Measurements from ENCODE around the gene MTCH2. TPM values are rescaled to one million over a fixed set of nuclear protein-coding genes. Genes with fewer than 3 reads are reported as not detected.
"Not testable (repeated sequence)": the region's sequence is repeated elsewhere in the genome, so short reads cannot be mapped to it uniquely, and the experiment has no call there.

The MTCH2 gene
- 100 to 1,000 TPM in 3 of 4 donors, 10 to 100 TPM in 1; 98.2 to 117 (median 108) TPM for polyA plus RNA-seq (ENCODE audit: insufficient read length in 4 of 4)

DNA sequence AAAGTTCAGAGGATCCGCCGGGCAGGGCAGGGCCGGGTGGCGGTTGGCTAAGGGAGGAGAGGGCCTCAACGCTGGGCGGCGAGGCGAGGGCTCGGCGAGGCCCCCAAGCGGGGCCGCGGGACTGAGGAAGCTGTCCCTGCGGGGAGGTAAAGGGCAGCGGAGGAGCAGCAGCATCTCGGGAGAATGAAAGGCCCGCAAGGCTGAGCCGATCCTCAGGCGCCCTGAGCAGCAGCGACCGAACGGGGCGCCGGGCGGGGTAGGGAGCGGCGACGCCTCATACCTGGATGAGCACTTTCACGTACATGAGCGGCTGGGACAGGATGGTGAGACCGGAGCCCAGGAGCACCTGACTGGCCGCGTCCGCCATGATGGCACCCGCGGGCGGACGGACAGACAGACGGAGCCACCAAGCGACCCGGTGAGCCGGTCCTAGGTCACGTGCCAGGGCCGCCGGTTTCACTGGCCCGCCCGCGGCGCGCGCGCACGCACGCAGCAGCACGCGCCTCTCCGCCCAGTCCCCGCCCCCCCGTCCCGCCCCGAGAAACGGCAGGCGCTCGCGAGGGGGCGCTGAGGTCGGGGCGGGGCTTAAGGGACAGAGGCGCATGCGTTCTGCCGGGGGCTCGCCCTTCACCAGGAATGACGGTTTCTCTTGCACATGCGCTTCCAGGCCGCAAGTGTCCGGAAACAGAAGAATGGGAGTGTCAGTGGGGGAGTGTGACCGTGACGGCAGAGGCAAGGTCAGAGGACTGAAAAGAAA is at the start of gene MTCH2:
TSS of gene MTCH2 (minus strand) at position 461 of the 757 bp plus-strand sequence. CDS start at position 367, 94 bp downstream.
- peak; percentile 84 to 94 (median 94) for DNase-seq (ENCODE audit: low read depth in 4 of 4, low spot score in 2 of 4)

DNA sequence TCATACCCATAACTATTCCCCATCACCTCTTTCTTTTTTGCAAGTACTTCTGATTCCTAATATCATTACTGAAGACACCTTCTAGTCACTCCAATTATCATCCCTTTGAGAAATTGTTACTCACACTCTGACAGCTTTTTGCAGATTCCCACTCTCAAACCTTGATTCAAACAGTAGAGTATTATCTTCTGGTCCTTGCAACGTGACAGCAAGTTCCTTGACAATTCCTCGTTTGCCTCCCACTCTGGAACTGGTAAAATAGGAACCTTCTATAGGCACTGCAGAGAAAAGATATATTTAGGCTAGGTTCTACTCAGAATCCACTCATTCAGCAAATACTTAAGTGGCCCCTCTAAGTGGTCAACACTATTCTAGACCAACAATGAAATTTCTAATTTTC is 49.6 kb upstream of the MTCH2 start:
- DNase-seq (ENCODE audit: low read depth in 4 of 4, low spot score in 2 of 4), result no peak

DNA sequence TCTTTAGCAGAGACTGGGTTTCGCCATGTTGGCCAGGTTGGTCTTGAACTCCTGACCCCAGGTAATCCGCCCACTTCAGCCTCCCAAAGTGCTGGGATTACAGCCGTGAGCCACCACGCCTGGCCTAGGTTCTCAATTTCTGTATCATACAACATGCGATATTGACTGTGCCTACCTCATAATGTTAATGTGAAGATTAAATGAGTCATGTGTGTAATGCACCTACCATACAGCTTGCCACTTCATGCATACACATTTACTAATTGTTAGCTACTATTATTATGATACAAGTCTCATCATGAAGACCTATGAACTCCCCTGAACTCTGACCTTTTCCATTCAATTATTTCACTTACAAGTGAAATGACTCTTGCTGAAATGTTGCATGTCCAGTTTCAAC is 47.1 kb upstream of the MTCH2 start:
- DNase-seq (ENCODE audit: low read depth in 4 of 4, low spot score in 2 of 4), result no peak

DNA sequence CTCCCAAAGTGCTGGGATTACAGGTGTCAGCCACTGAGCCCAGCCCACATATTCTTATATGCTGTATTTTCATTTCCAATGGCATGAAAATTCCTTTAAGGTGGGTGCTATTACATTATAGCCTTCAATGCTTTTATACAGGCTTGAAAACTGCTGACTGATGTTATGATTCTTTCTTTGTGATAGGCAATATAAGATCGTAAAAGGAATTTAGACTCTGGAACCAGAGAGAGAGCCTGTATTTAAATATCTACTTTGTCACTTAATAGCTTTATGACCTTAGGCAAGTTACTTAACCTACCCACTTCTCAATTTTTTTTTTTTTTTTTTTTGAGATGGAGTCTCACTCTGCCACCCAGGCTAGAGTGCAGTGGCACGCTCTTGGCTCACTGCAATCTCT is 46.6 kb upstream of the MTCH2 start:
- no peak for DNase-seq (ENCODE audit: low read depth in 4 of 4, low spot score in 2 of 4)

DNA sequence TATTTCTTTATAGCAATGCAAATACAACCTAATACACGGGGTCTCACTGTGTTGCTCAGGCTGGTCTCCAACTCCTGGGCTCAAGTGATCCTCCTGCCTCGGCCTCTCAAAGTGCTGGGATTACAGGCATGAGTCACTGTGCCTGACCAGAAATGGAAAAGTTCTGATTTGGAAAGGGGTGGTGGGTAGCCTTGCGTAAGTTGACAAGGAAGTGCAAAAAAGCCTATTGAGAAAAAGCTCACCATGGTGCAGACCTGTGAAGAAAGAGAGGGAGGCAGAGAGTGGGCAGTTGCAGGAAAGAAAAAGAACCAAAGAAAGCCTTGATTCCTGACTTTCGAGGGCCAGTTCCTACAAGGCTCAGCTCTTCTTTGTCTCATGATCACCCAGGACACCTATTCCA is 45.8 kb upstream of the MTCH2 start:
- no peak for DNase-seq (ENCODE audit: low read depth in 4 of 4, low spot score in 2 of 4)

DNA sequence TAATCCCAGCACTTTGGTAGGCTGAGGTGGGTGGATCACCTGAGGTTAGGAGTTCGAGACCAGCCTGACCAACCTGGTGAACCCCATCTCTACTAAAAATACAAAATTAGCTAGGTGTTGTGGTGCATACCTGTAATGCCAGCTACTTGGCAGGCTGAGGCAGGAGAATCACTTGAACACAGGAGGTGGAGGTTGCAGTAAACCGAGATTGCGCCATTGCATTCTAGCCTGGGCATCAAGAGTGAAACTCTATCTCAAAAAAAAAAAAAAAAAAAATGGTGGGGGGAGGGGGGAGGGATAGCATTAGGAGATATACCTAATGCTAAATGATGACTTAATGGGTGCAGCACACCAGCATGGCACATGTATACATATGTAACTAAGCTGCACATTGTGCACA is 44.3 kb upstream of the MTCH2 start:
- DNase-seq (ENCODE audit: low read depth in 4 of 4, low spot score in 2 of 4), result not testable (repeated sequence)

DNA sequence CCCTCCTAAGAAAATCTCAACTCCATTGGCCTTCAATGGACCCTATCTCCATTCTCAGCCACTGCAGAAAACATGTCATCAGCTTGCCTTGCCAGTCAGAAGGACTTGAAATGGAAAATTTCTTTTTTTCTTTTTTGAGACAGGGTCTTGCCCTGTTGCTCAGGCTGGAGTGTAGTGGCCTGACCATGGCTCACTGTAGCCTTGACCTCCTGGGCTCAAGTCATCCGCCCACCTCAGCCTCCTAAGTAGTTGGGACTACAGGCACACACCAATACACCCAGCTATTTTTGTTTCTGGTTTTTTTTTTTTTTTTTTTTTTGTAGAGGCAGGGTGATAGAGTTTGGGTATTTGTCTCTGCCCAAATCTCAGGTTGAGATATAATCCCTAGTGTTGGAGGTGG is 43.8 kb upstream of the MTCH2 start:
- no peak for DNase-seq (ENCODE audit: low read depth in 4 of 4, low spot score in 2 of 4)

DNA sequence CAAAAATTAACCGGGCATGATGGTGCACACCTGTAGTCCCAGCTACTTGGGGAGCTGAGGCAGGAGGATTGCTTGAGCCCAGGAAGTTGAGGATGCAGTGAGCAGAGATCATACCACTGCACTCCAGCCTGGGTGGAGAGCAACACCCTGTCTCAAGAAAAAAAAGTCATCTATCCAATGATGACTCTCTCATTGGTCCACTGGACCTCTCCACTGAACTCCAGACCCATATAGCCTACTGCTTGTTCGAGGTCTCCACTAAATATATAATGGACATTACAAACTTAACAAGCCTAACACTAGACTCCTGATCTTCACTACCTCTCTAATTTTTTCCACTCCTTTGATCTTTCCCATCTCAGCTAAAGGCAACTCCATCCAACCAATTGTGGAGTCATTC is 33.5 kb upstream of the MTCH2 start:
- DNase-seq (ENCODE audit: low read depth in 4 of 4, low spot score in 2 of 4), result no peak

DNA sequence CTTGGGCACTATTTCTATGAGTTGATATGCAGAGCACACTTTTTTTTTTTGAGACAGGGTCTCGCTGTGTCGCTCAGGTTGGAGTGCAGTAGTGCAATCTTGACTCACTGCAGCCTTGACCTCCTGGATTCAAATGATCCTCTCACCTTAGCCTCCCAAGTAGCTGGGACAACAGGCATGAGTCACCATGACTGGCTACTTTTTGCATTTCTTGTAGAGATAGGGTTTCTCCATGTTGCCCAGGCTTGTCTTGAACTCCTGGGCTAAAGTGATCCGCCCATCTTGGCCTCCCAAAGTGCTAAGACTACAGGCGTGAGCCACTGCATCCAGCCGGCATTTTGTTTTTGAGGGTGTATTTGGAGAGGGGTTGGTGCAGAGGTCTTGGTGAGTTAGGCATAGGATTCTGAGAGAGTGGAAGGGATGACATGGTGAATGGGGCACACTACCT is 29.9 kb upstream of the MTCH2 start:
- DNase-seq (ENCODE audit: low read depth in 4 of 4, low spot score in 2 of 4), result no peak

DNA sequence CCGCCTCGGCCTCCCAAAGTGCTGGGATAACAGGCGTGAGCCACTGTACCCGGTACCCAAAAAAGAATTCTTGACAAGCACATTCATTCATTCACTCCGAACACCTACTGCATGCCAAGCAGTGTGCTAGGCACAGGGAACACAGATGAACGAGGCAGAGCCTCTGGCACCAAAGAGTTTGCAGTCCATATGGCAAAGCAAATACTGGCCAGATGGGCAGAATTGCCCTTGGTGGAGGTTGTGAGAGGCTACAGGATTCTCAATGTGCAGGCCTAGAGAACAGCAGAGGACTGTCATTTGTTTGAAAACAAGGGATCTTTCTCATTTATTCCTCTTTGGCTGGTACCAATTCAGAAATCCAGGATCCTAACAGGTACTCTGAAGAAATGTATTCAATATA is 27.5 kb upstream of the MTCH2 start:
- DNase-seq (ENCODE audit: low read depth in 4 of 4, low spot score in 2 of 4), result no peak

DNA sequence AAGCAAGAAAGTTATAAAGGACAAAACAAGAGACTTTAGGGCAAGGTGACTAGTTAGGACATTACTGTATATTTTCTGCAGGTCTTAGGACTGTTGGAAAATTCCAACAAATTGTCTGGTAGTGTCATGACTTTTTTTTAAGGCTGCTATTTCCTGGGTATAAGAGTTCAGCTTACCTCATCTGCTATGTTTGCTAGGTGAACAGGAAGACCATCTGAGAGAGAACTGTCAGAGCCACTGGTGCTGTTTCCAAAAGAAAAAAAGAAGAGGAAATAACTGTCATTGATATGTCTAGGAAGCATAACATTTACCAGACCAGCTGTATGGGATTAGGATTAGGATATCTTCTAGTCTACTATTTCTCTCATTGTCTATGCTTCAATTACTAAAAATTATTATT is 26.3 kb upstream of the MTCH2 start:
- DNase-seq (ENCODE audit: low read depth in 4 of 4, low spot score in 2 of 4), result no peak

DNA sequence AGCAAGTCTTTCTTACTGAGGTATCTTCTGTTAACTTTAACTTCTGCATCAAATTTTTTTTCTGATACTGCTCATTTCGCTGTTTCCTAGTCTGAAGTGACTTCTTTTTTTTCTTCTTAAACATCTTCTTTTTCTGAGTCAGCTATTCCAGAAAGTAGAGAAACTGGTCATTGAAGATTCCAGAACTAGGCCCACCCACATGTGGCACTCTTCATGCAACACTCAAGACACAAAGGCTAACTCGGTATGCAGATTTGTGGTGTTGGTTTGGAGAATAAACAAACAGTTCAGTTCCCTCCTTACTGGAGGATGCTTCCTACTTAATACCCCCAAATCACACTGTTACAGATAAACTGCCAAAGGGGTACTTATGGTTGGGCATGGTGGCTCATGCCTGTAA is 25.2 kb upstream of the MTCH2 start:
- DNase-seq (ENCODE audit: low read depth in 4 of 4, low spot score in 2 of 4), result no peak

DNA sequence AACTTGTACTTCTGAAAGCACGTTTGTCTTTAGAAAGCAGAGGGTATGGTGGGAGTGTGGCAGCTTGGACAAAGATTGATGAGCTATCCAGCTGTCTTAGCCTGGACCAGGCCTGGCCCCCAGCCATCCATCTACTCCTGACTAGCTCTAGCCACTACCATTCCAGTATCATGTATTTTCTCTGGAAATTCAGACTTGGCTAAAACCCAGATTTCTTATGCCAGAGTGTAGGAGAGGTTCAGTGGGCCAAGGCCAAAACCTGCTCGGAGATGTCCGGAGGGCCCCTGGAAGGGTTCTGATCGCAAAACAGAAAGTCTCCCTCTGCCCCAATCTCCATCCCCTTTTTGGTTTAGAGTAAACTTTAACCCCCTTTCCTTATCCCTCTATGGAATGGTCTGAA is 24.8 kb upstream of the MTCH2 start:
- DNase-seq (ENCODE audit: low read depth in 4 of 4, low spot score in 2 of 4), result peak in 1 of 4 donors; percentile 16

DNA sequence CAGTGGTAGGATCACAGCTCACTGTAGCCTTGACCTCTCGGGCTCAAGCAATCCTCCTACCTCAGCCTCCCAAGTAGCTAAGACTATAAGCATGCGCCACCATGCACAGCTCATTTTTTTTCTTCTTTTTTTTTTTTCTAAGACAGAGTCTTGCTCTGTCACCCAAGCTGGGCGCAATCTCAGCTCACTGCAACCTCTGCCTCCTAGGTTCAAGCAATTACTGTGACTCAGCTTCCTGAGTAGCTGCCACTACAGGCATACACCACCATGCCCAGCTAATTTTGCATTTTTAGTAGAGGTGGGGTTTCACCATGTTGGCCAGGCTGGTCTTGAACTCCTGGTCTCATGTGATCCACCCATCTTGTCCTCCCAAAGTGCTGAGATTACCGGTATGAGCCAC is 22.6 kb upstream of the MTCH2 start:
- not testable (repeated sequence) for DNase-seq (ENCODE audit: low read depth in 4 of 4, low spot score in 2 of 4)

DNA sequence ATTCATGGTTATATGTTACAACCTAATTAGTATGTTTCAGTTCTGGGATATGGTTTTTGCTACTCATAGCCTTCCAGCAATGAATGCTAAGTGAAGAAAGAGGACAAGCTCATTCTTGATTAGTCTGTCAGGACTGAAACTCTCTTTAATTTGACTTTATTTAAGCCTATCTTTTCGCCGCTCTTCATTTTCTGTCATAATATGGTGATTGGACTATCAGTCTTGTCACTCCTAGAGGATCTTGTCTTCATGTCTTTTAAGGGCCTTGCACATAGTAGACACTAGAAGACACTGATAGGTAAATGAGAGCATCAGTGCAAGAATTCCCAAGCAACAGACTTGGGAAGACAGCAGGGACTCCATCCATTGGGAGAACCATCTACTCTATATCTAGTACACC is 18.9 kb upstream of the MTCH2 start:
- no peak for DNase-seq (ENCODE audit: low read depth in 4 of 4, low spot score in 2 of 4)

DNA sequence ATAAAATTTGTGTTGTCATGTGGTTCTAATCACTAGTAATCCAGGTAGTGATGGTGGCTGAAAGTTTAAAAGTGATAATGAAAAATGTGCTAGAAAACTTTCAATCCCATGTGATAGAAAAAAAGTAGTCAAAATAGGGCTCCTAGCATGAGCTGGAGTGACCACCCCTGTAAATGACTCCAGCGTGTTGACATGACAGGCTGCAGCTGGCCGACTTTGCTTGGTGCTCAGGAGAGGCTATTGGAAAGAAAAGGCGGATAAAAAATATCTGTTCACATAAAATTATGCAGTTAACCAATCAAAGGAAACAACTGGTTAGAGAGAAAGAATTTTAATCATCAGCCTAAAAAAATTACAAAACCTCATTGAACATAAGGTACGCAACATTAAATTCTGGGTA is 16.9 kb upstream of the MTCH2 start:
- peak in 1 of 4 donors; percentile 36 for DNase-seq (ENCODE audit: low read depth in 4 of 4, low spot score in 2 of 4)

DNA sequence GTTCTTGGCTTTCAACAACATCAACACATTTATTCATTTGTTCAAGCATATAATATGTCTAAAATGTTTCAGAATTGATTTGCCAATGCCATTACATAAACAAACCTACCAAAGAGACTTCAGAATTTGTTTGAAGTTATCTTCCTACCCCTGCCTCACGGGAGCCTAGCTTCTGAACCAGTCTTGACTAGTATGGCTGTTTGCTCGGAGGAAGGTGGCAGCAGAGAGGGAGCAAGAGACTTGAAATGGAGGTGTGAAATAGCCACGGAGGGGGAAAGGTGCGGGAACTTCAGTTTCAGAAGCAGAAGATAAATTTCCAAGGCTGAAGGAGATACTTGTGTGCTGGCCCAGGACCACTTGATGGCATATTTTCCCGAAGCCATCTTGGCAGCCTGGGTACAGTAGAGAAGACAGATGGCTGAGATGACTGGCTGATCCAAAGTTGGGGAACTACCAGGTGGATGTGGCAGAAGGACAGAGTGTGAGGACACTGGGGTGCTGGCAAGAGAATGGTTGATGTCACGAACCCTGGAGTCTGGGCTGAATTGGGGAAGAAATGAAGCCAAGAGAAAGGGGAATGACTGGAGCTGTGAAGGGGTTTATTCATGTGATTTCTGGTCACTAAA is 14.0 kb upstream of the MTCH2 start:
- no peak for DNase-seq (ENCODE audit: low read depth in 4 of 4, low spot score in 2 of 4)

DNA sequence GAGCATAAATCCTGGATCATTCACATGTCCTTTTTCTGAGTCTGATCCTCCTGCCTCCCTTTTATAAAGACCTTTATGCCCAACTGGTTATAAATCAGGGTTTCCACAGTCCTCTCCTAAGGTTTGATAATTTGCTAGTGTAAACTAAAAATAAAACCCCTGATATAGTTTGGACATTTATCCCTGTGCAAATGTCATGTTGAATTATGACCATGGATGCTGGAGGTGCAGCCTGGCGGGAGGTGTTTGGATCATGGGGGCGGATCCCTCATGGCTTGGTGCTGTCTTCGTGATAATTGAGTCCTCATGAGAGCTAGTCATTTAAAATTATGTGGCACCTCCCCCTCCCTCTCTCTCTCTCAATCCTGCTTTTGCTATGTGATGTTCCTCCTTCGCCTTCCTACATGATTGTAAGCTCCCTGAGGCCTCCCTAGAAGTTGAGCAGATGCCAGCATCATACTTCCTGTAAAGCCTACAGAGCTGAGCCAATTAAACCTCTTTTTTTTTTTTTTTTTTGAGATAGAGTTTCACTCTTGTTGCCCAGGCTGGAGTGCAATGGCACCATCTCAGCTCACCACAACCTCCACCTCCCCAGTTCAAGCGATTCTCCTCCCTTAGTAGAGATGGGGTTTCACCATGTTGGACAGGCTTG is 9.6 kb upstream of the MTCH2 start:
- no peak for DNase-seq (ENCODE audit: low read depth in 4 of 4, low spot score in 2 of 4)

DNA sequence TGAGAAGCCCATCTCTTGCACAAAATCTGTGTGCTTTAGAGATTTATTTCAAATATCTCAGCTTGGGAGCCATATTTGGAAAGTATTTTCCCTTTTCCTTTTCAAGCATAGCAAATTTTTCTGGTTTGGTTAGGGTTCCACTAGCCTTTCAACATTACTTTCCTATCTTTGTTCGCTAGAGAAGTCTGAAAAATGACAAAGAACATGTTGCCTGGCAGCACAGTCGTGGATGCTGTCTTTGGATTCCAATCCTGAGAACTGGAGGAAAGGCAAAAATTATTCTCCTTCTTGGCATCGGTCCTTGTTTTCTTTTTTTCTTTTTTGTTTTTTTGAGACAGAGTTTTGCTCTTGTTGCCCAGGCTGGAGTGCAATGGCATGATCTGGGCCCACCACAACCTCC is 6.9 kb upstream of the MTCH2 start:
- no peak for DNase-seq (ENCODE audit: low read depth in 4 of 4, low spot score in 2 of 4)

DNA sequence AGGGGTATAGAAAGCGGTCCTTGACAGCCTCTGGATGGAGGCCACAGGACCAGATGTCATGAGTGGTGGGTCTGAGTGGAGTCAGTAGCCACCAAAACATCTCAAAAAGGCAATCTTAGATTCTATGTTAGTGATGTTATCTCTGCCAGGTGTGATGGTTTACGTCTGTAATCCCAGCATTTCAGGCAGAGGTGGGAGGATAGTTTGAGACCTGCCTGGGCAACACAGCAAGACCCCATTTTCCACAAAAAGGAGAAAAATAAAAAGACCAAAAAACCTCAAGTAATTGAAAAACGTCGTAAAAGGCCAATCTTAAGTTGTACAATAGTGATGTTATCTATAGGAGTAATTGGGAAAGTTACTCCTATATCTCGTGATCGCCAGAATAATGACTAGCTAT is 3.7 kb upstream of the MTCH2 start:
- no peak for DNase-seq (ENCODE audit: low read depth in 4 of 4, low spot score in 2 of 4)

DNA sequence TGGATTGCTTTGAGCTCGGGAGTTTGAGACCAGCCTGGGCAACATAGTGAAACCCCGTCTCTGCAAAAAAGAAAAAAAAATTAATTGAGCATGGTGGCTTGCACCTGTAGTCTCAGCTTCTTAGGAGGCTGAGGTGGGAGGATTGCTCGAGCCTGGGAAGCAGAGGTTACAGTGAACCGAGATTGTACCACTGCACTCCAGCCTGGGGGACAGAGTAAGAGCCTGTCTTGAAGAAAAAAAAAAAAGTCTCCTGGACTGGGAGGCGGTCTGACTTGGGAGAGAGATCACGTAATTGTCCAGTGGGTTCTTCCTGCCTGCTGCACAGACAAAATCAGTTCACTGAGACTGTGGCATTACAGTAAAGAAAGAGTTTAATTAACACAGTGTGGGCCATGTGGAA is 3.1 kb upstream of the MTCH2 start:
- no peak for DNase-seq (ENCODE audit: low read depth in 4 of 4, low spot score in 2 of 4)

DNA sequence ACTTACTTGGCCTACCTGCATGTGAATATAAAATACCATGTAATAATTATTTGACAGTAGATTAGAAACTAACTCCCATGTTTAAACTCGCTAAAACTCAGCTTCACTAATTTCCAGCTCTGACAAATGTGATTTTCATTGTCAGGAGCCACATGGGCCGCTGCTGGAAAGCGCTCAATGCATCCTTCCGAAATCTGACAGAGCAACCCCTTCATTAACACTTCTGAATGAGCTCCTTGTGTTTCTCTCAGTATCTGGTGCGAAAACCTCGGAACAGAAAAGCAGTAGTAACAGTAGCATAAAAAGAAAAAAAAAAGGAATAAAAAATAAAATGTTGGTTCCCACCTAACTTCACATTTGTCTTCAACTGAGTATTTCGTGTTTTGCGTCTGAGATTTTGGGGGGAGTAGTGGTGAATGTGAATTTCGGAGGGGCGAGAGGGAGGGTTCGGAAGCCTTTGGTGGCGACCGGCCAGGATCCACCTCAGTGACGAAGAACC is 710 bp downstream of the MTCH2 start:
- DNase-seq (ENCODE audit: low read depth in 4 of 4, low spot score in 2 of 4), result no peak
